Omental fat pad (tissue), 4 donors: Measurements from ENCODE around the gene CERT1. TPM values are rescaled to one million over a fixed set of nuclear protein-coding genes. Genes with fewer than 3 reads are reported as not detected.
A peak's percentile ranks its signal among the peaks of the same experiment; 100 is the strongest.
"Not testable (repeated sequence)": the region's sequence is repeated elsewhere in the genome, so short reads cannot be mapped to it uniquely, and the experiment has no call there.

ENCODE experiments used
- ATAC-seq: fragments of 150-250 bp; one replicate; pipeline ENCODE4 v1.9.1; 2016; ENCODE audit warnings: mild to moderate bottlenecking, moderate library complexity; ENCODE audit not compliant: low FRiP score
- DNase-seq: peaks from one replicate; pipeline ENCODE4 v3.0.0-alpha.2; 2019; ENCODE audit warnings: low spot score
- CTCF ChIP-seq, 3 donors: fragments of 450-650 bp; IDR thresholded peaks; one replicate each; pipeline ENCODE4 v1.5.1; 2016 to 2017; ENCODE audit warnings: antibody characterized with exemption in 3 of 3, mild to moderate bottlenecking in 3 of 3, moderate library complexity in 2 of 3
- total RNA-seq, 4 donors: library from RNA; depleted of rRNA; stranded (reverse); fragments of >200 nt; gene quantifications; one replicate each; pipeline ENCODE4 v1.1.0, GENCODE V29; 2016

Gene CERT1
- 10 to 100 TPM; 36.2 to 71.3 (median 53.7) TPM for total RNA-seq

- no peak for TF ChIP-seq CTCF (IDR thresholded peaks at IDR 0.05)
- DNase-seq (peak; percentile 88), ATAC-seq (peak; percentile 99)
Measured at GRCh38 chr5:75511435-75512382, at the start of gene CERT1, which contains the start of gene POLK. Gene CERT1 (minus strand): TSS chr5:75511629. CDS start chr5:75511207, 422 bp downstream. Gene POLK (plus strand): TSS chr5:75511891.

- DNase-seq, ATAC-seq: not testable (repeated sequence)
Measured at GRCh38 chr5:75560655-75561054, 49.2 kb upstream of the CERT1 start.

- no peak for DNase-seq
- no peak for ATAC-seq
- no peak for TF ChIP-seq CTCF (IDR thresholded peaks at IDR 0.05)
Measured at GRCh38 chr5:75558981-75559632, 47.7 kb upstream of the CERT1 start.

GRCh38 chr5:75558221-75558620 lies 46.8 kb upstream of the CERT1 start:
- TF ChIP-seq CTCF (IDR thresholded peaks at IDR 0.05) = no peak
- DNase-seq (no peak), ATAC-seq (no peak)

GRCh38 chr5:75553358-75553757 lies 41.9 kb upstream of the CERT1 start:
- ATAC-seq (no peak), DNase-seq (no peak)
- TF ChIP-seq CTCF (IDR thresholded peaks at IDR 0.05) = no peak

- ATAC-seq = no peak
- no peak for DNase-seq
- TF ChIP-seq CTCF (IDR thresholded peaks at IDR 0.05) = no peak
Measured at GRCh38 chr5:75552764-75553163, 41.3 kb upstream of the CERT1 start.

GRCh38 chr5:75551471-75551870 lies 40.0 kb upstream of the CERT1 start:
- ATAC-seq (no peak), DNase-seq (no peak)
- no peak for TF ChIP-seq CTCF (IDR thresholded peaks at IDR 0.05)
